Stomach (tissue), 4 donors: ENCODE data around the gene GNB1L.

Experiments used
- CTCF ChIP-seq, 7 experiments: fragments of 450-650 bp in 4 of 7; fragments of 200-600 bp in 3 of 7; sonication (generic) in 3 of 7; IDR thresholded peaks; one replicate each; pipeline ENCODE4 v1.5.1; 2016 to 2019; ENCODE audit warnings: antibody characterized with exemption in 7 of 7, control low read depth in 2 of 7, mild to moderate bottlenecking in 1 of 7
- EP300 ChIP-seq: sonication (generic); formaldehyde crosslinking; IDR thresholded peaks from one replicate; pipeline ENCODE4 v1.6.1; 2017; ENCODE audit warnings: antibody characterized with exemption

GRCh38 chr22:19895160-19895849 is 40.6 kb upstream of the GNB1L start:
- no peak for TF ChIP-seq CTCF (IDR thresholded peaks at IDR 0.05)
- TF ChIP-seq EP300, result no peak
